Measurements from ENCODE around the gene PFN3. TPM values are rescaled to one million over a fixed set of nuclear protein-coding genes. Genes with fewer than 3 reads are reported as not detected.
"Not testable (repeated sequence)": the region's sequence is repeated elsewhere in the genome, so short reads cannot be mapped to it uniquely, and the experiment has no call there.

Gene PFN3
- total RNA-seq, 2 donors from 2014 or later, result not detected

- ATAC-seq (peak; percentile 68), DNase-seq (ENCODE audit: low spot score in 2 of 2) (no peak)
- H3K27ac Mint-ChIP-seq, result peak overlapping the region in 1 of 2 donors; percentile 70
- H3K9me3 Mint-ChIP-seq, result no peaks in the 10 kb centered on the region
- H3K36me3 Mint-ChIP-seq, result peaks cover 13 to 20% of the 10 kb centered on the region in 2 donors
Observed at GRCh38 chr5:177364159-177364962, 36.1 kb downstream of the PFN3 start.

GRCh38 chr5:177363565-177363964, 36.9 kb downstream of the PFN3 start:
- ATAC-seq, result no peak
- Mint-ChIP-seq H3K36me3 (peaks cover 6 to 20% of the 10 kb centered on the region in 2 donors), H3K9me3 (no peaks in the 10 kb centered on the region), H3K27ac (no peak overlapping the region)
- DNase-seq (ENCODE audit: low spot score in 2 of 2), result no peak

GRCh38 chr5:177362610-177363507, 37.6 kb downstream of the PFN3 start:
- DNase-seq (ENCODE audit: low spot score in 2 of 2) (peak; percentile 62 to 87), ATAC-seq (peak; percentile 61 to 74)
- peak overlapping the region; percentile 41 to 81 for H3K27ac Mint-ChIP-seq
- peaks cover 0 to 21% of the 10 kb centered on the region in 2 donors for H3K36me3 Mint-ChIP-seq
- H3K9me3 Mint-ChIP-seq, result no peaks in the 10 kb centered on the region

GRCh38 chr5:177362292-177362609, 38.2 kb downstream of the PFN3 start:
- peaks cover 0 to 21% of the 10 kb centered on the region in 2 donors for H3K36me3 Mint-ChIP-seq
- no peak for ATAC-seq
- no peaks in the 10 kb centered on the region for H3K9me3 Mint-ChIP-seq
- peak overlapping the region; percentile 38 to 81 for H3K27ac Mint-ChIP-seq
- no peak for DNase-seq (ENCODE audit: low spot score in 2 of 2)

GRCh38 chr5:177361418-177362291, 38.8 kb downstream of the PFN3 start:
- no peak overlapping the region for H3K27ac Mint-ChIP-seq
- H3K36me3 Mint-ChIP-seq, result peaks cover 0 to 21% of the 10 kb centered on the region in 2 donors
- H3K9me3 Mint-ChIP-seq, result no peaks in the 10 kb centered on the region
- ATAC-seq (no peak), DNase-seq (ENCODE audit: low spot score in 2 of 2) (peak in 1 of 2 donors; percentile 36)

GRCh38 chr5:177360740-177361139, 39.7 kb downstream of the PFN3 start:
- ATAC-seq; DNase-seq (ENCODE audit: low spot score in 2 of 2); H3K27ac Mint-ChIP-seq; H3K9me3 Mint-ChIP-seq: not testable (repeated sequence)
- H3K36me3 Mint-ChIP-seq, result peaks cover 0 to 28% of the 10 kb centered on the region in 2 donors

- ATAC-seq (no peak), DNase-seq (ENCODE audit: low spot score in 2 of 2) (no peak)
- Mint-ChIP-seq H3K36me3 (peaks cover 0 to 36% of the 10 kb centered on the region in 2 donors), H3K27ac (peak overlapping the region in 1 of 2 donors; percentile 72), H3K9me3 (peaks cover 0 to 9% of the 10 kb centered on the region in 2 donors)
Observed at GRCh38 chr5:177359860-177360259, 40.6 kb downstream of the PFN3 start.

GRCh38 chr5:177359451-177359851, 41.0 kb downstream of the PFN3 start:
- ATAC-seq (no peak), DNase-seq (ENCODE audit: low spot score in 2 of 2) (no peak)
- Mint-ChIP-seq H3K9me3 (peaks cover 0 to 13% of the 10 kb centered on the region in 2 donors), H3K27ac (peak overlapping the region; percentile 72 to 90), H3K36me3 (peaks cover 0 to 41% of the 10 kb centered on the region in 2 donors)

GRCh38 chr5:177358370-177358819, 42.1 kb downstream of the PFN3 start:
- Mint-ChIP-seq H3K27ac (peak overlapping the region; percentile 72 to 90), H3K9me3 (peaks cover 0 to 17% of the 10 kb centered on the region in 2 donors), H3K36me3 (peaks cover 0 to 45% of the 10 kb centered on the region in 2 donors)
- ATAC-seq (no peak), DNase-seq (ENCODE audit: low spot score in 2 of 2) (no peak)

GRCh38 chr5:177357459-177358351, 42.8 kb downstream of the PFN3 start, which contains the start of gene RGS14:
Gene RGS14 (plus strand): TSS chr5:177357924. CDS start chr5:177358025, 101 bp downstream.
- peaks cover 0 to 45% of the 10 kb centered on the region in 2 donors for H3K36me3 Mint-ChIP-seq
- peak within 1 kb of the TSS; percentile 72 to 97 for H3K27ac Mint-ChIP-seq
- ATAC-seq (peak; percentile 91 to 95), DNase-seq (ENCODE audit: low spot score in 2 of 2) (peak in 1 of 2 donors; percentile 60)
- peaks cover 0 to 17% of the 10 kb centered on the region in 2 donors for H3K9me3 Mint-ChIP-seq

- Mint-ChIP-seq H3K36me3 (peaks cover 1 to 42% of the 10 kb centered on the region in 2 donors), H3K9me3 (peaks cover 0 to 17% of the 10 kb centered on the region in 2 donors), H3K27ac (peak overlapping the region; percentile 72 to 97)
- DNase-seq (ENCODE audit: low spot score in 2 of 2), result no peak
- ATAC-seq, result no peak
Observed at GRCh38 chr5:177357146-177357458, 43.4 kb downstream of the PFN3 start.

GRCh38 chr5:177356746-177357145, 43.7 kb downstream of the PFN3 start:
- ATAC-seq (no peak), DNase-seq (ENCODE audit: low spot score in 2 of 2) (no peak)
- peak overlapping the region in 1 of 2 donors; percentile 72 for H3K27ac Mint-ChIP-seq
- peaks cover 0 to 17% of the 10 kb centered on the region in 2 donors for H3K9me3 Mint-ChIP-seq
- peaks cover 5 to 38% of the 10 kb centered on the region in 2 donors for H3K36me3 Mint-ChIP-seq

- Mint-ChIP-seq H3K27ac (no peak overlapping the region), H3K36me3 (peaks cover 11 to 44% of the 10 kb centered on the region in 2 donors), H3K9me3 (peaks cover 0 to 17% of the 10 kb centered on the region in 2 donors)
- DNase-seq (ENCODE audit: low spot score in 2 of 2) (no peak), ATAC-seq (no peak)
Observed at GRCh38 chr5:177355868-177356168, 44.6 kb downstream of the PFN3 start.

- H3K36me3 Mint-ChIP-seq, result peaks cover 14 to 47% of the 10 kb centered on the region in 2 donors
- H3K9me3 Mint-ChIP-seq, result peaks cover 0 to 17% of the 10 kb centered on the region in 2 donors
- H3K27ac Mint-ChIP-seq, result no peak overlapping the region
Observed at GRCh38 chr5:177355162-177355867, 45.1 kb downstream of the PFN3 start.

GRCh38 chr5:177354711-177355110, 45.8 kb downstream of the PFN3 start:
- Mint-ChIP-seq H3K9me3 (peaks cover 0 to 17% of the 10 kb centered on the region in 2 donors), H3K36me3 (peaks cover 19 to 47% of the 10 kb centered on the region in 2 donors), H3K27ac (peak overlapping the region in 1 of 2 donors; percentile 39)
- ATAC-seq, result no peak
- no peak for DNase-seq (ENCODE audit: low spot score in 2 of 2)

More at GRCh38 chr5:177355162-177355867, 45.1 kb downstream of the PFN3 start:
- no peak for DNase-seq (ENCODE audit: low spot score in 2 of 2)
- no peak for ATAC-seq

Data from activated naive CD4-positive, alpha-beta T cell treated with anti-CD3 and anti-CD28 coated beads, Interleukin-2, amount 50 U/mL, for 72 hours (primary cell).